ENCODE data around the gene MEGF6.

The MEGF6 gene

DNA sequence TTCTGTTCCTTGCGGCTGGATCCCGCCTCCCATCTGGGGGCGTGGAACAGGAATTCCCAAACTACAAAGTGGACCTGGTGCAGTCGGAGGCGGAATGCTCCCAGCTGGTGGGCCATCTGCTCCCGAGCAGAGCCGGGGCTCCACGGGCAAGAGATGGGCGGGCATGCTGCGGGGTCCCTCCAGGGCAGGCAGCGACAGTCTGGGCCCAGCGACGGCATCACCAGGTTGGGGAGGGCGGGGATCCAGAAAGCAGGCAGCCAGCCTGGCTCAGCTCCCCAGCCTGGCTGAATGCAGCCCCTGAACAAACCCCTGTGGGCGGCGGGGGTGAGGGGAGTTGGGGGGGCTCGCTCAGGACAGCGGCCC, 3.6 kb downstream of the MEGF6 start:
- 71 to 75% methylated on average over 18 of the region's 18 CpGs for WGBS, 2 experiments
- no peaks in the 10 kb centered on the region for H3K36me3 ChIP-seq (ENCODE audit: control insufficient read depth, insufficient read depth, low read length)
- peaks cover 14% of the 10 kb centered on the region for H3K27me3 ChIP-seq (ENCODE audit: control insufficient read depth, insufficient read depth, low read length, poor library complexity, severe bottlenecking)
- no peaks in the 10 kb centered on the region for H3K9me3 ChIP-seq (ENCODE audit: control insufficient read depth, low read length)
- no peak overlapping the region for H3K4me3 ChIP-seq (ENCODE audit: insufficient read depth, low read depth, low read length)
- peaks cover 37% of the 10 kb centered on the region for H3K4me1 ChIP-seq (ENCODE audit: control insufficient read depth, insufficient read depth, low read length)
- no peak overlapping the region for H3K27ac ChIP-seq (ENCODE audit: insufficient read depth, low read depth, low read length, poor library complexity, severe bottlenecking)

DNA sequence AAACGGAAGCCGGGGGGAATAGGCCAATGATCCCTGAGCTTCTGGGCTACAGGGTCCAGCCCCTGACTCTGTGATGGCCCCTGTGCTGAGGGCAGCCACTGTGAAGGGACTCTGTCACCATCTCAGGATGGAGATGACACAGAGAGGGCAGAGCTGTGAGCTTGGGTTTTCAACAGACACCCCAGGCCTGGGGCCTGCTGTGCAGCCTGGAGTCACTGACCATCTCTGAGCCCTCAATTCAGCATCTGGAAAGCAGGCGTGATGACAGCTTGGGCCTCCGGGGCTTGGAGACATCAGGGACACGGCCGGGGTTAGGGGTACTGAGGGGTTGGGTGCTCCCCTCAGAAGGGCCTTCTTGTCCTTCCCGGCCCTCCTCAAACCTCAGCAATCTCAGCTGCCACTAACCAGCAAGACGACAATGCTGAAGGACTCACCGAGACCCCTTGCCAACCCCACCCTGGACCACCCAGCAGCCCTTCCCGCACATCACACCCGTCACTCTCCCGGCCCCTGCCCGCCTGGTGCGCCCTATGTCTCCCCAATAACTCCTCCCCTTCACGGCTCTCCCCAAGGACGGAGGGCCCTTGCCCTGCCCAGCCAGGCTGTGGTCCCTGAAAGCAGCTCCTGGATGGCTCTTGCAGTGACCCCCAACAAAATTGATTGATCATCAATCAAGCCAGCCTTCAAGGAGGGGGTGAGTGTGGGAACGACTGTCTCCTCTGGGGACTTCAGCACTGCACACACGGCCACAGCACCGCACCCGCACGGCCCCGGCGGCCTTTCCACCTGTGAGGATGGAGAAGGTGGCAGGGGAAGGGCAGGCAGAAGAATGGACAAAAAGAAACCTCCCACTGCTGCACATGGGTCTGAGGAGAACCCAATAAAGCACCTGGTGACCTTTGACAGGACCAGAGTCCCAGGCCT, 4.3 kb downstream of the MEGF6 start:
- Histone ChIP-seq H3K9me3 (ENCODE audit: control insufficient read depth, low read length) (no peaks in the 10 kb centered on the region), H3K4me3 (ENCODE audit: insufficient read depth, low read depth, low read length) (no peak overlapping the region), H3K27me3 (ENCODE audit: control insufficient read depth, insufficient read depth, low read length, poor library complexity, severe bottlenecking) (peaks cover 8% of the 10 kb centered on the region), H3K4me1 (ENCODE audit: control insufficient read depth, insufficient read depth, low read length) (peaks cover 33% of the 10 kb centered on the region), H3K27ac (ENCODE audit: insufficient read depth, low read depth, low read length, poor library complexity, severe bottlenecking) (no peak overlapping the region), H3K36me3 (ENCODE audit: control insufficient read depth, insufficient read depth, low read length) (no peaks in the 10 kb centered on the region)
- 88 to 89% methylated on average over 23 of the region's 23 CpGs for WGBS, 2 experiments

DNA sequence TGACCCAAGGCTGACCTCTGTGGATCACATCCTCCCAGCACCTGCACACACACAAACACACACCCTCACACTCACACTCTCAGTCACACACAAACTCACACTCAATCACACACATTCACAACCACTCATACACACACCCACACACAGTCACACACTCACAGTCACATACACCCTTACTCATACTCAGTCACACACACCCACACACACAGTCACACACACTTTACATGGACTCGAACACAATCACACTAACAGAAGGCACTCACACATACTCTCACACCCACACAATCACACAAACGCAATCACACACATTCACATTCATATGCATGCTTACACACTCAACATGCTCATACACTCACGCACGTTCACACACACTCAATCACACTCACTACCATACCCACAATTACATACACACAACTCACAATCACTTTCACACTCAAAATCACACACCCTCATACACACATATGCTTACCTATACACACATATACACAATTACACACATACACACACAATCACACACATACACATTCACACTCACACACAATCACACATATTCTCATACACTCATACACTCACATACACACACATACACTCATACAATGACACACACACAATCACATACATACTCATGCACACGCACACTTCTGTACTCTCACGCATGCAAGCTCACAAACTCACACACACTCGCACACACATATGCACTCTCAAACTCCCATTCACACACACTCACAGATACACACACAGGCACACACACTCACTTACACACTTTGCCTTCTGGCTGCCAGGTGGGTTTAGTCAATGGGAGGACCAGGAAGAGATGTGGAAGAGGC, 6.1 kb downstream of the MEGF6 start:
- Histone ChIP-seq H3K36me3 (ENCODE audit: control insufficient read depth, insufficient read depth, low read length) (no peaks in the 10 kb centered on the region), H3K4me1 (ENCODE audit: control insufficient read depth, insufficient read depth, low read length) (peaks cover 29% of the 10 kb centered on the region), H3K27ac (ENCODE audit: insufficient read depth, low read depth, low read length, poor library complexity, severe bottlenecking) (no peak overlapping the region), H3K27me3 (ENCODE audit: control insufficient read depth, insufficient read depth, low read length, poor library complexity, severe bottlenecking) (no peaks in the 10 kb centered on the region), H3K9me3 (ENCODE audit: control insufficient read depth, low read length) (no peaks in the 10 kb centered on the region), H3K4me3 (ENCODE audit: insufficient read depth, low read depth, low read length) (no peak overlapping the region)
- 85 to 89% methylated on average over 7 of the region's 7 CpGs for WGBS, 2 experiments

DNA sequence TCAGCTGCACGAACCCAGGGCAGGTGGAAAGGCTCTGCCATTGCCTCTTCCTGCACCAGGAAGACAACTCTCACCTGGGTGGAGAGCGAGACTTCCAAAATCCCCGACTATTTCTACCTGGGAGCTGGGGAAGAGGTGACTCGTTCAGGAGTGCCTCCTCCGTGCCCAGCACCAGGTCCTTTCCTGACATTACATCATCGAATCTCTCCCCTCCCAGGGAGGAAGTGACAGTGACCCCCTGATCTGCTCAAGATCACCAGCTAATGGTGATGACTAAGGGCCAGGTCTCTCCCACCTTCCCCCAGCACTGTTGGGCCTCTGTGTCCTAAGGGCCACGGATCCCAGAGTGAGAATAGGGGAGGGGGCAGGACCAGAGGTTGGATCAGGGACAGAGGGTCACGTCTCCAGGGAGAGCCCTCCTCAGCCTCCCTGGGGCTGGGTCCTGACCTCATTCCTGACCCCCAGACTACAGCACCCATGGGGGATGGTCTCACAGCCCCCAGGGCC, 6.8 kb downstream of the MEGF6 start:
- no peak overlapping the region for H3K27ac ChIP-seq (ENCODE audit: insufficient read depth, low read depth, low read length, poor library complexity, severe bottlenecking)
- H3K27me3 ChIP-seq (ENCODE audit: control insufficient read depth, insufficient read depth, low read length, poor library complexity, severe bottlenecking): no peaks in the 10 kb centered on the region
- WGBS, 2 experiments: 92% methylated on average over 8 of the region's 8 CpGs
- no peaks in the 10 kb centered on the region for H3K36me3 ChIP-seq (ENCODE audit: control insufficient read depth, insufficient read depth, low read length)
- H3K9me3 ChIP-seq (ENCODE audit: control insufficient read depth, low read length): no peaks in the 10 kb centered on the region
- peaks cover 26% of the 10 kb centered on the region for H3K4me1 ChIP-seq (ENCODE audit: control insufficient read depth, insufficient read depth, low read length)
- H3K4me3 ChIP-seq (ENCODE audit: insufficient read depth, low read depth, low read length): no peak overlapping the region

DNA sequence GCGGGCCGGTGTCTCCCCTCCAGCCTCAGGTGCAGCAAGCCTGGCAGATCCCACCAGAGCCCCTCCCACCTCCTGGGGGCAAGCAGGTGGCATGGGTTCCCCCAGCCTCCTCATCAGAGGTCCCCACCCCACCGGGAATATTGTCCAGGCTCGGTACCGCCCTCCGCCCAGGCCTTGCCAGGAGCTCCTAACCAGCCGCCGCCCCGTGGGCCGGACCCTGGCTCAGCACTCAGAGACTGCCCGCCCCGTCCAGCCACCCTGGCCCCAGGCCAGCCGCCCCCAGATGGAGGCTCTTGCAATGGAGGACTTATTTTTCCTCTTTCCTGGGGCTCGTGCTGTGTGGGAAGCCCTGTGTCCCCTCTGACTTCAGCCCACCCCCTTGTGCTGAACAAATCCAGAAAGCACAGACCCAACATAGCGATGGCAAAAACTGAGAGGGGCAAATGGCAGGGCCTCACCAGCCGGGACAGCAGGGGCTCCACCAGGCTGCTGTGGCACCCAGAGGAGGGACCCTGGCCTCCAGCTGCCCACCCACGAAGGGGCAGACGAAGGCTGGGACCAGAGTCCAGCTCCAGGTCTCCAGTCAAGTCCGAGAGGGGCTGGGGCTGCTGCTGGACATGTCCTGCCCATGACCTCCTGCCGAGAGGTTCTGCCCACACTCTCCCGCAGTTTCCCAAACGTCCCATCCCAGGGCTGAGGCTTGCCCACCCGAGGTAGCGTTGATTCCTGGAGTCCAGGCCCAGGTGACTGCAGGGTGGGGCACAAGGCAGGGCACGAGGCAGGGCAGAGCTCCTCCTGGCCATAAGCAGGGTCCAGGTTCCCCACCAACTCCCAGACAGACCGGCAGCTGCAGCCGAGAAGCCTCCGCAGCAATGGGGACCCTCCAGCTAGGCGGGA, 7.5 kb downstream of the MEGF6 start:
- H3K27ac ChIP-seq (ENCODE audit: insufficient read depth, low read depth, low read length, poor library complexity, severe bottlenecking): no peak overlapping the region
- 89 to 90% methylated on average over 29 of the region's 29 CpGs for WGBS, 2 experiments
- no peaks in the 10 kb centered on the region for H3K27me3 ChIP-seq (ENCODE audit: control insufficient read depth, insufficient read depth, low read length, poor library complexity, severe bottlenecking)
- H3K36me3 ChIP-seq (ENCODE audit: control insufficient read depth, insufficient read depth, low read length): no peaks in the 10 kb centered on the region
- no peak overlapping the region for H3K4me3 ChIP-seq (ENCODE audit: insufficient read depth, low read depth, low read length)
- no peaks in the 10 kb centered on the region for H3K9me3 ChIP-seq (ENCODE audit: control insufficient read depth, low read length)
- peaks cover 26% of the 10 kb centered on the region for H3K4me1 ChIP-seq (ENCODE audit: control insufficient read depth, insufficient read depth, low read length)

DNA sequence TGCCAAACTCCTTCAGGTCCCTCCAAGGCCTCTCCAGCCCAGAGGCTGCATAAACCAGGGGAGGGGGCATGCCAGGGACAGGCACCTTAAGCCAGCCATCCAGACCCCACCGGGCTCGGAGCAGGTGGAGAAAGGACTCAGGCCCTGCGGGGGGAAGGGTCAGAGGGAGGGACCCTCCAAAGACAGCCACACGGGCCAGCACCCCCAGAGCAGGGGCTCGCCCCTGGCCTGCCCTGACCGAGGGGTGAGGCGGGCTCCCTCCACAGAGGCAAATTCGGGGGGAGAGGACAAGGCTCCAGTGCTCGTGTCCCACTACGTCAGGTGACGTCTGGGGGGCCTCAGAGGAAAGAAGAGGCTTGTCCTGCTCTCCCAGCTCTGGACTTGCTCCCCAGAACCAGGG, 8.2 kb downstream of the MEGF6 start:
- no peak overlapping the region for H3K27ac ChIP-seq (ENCODE audit: insufficient read depth, low read depth, low read length, poor library complexity, severe bottlenecking)
- H3K4me3 ChIP-seq (ENCODE audit: insufficient read depth, low read depth, low read length): no peak overlapping the region
- peaks cover 26% of the 10 kb centered on the region for H3K4me1 ChIP-seq (ENCODE audit: control insufficient read depth, insufficient read depth, low read length)
- H3K36me3 ChIP-seq (ENCODE audit: control insufficient read depth, insufficient read depth, low read length): no peaks in the 10 kb centered on the region
- 95% methylated on average over 11 of the region's 11 CpGs for WGBS, 2 experiments
- no peaks in the 10 kb centered on the region for H3K27me3 ChIP-seq (ENCODE audit: control insufficient read depth, insufficient read depth, low read length, poor library complexity, severe bottlenecking)
- H3K9me3 ChIP-seq (ENCODE audit: control insufficient read depth, low read length): no peaks in the 10 kb centered on the region

DNA sequence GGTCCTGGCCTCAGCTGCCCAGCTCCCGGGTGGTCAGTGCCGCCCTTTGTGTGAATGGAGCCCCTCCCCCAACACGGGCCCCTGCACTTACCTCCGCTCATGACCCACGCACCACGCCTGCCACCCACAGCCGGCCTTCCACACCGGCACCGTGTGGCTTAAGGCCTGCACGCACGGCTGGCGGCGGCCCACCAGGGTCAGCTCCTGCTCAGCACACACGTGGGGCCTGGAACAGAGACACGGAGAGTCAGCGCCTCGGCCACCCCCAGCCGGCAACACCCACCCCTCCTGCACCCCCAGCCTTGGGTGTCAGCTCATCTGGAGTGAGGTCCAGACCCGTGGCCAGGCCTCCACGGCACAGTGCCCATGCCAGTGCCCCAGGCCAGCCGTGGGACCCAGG, 8.9 kb downstream of the MEGF6 start:
- no peak overlapping the region for H3K4me3 ChIP-seq (ENCODE audit: insufficient read depth, low read depth, low read length)
- H3K27ac ChIP-seq (ENCODE audit: insufficient read depth, low read depth, low read length, poor library complexity, severe bottlenecking): no peak overlapping the region
- no peaks in the 10 kb centered on the region for H3K9me3 ChIP-seq (ENCODE audit: control insufficient read depth, low read length)
- 91 to 94% methylated on average over 21 of the region's 21 CpGs for whole genome bisulfite sequencing, 2 experiments
- H3K36me3 ChIP-seq (ENCODE audit: control insufficient read depth, insufficient read depth, low read length): no peaks in the 10 kb centered on the region
- H3K27me3 ChIP-seq (ENCODE audit: control insufficient read depth, insufficient read depth, low read length, poor library complexity, severe bottlenecking): no peaks in the 10 kb centered on the region
- peaks cover 26% of the 10 kb centered on the region for H3K4me1 ChIP-seq (ENCODE audit: control insufficient read depth, insufficient read depth, low read length)

DNA sequence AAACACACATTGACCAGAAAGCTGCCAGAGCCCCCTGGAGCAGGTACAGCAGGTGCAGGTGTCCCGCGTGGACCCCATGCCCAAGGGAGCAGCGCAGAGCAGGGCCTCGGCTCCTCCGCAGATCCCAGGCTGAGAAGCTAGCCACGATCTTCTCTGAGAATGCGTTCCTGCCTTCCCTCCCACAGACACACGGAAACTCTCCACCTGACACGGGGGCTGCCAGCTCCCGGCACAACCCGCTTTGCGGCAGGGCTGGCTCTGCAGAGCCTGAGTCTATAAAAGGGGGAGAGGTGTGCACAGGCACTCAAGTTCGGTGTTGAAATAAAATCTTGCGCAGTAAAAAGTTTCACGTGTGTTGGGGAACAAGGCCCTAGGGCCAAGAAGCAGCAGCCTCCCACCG, 9.6 kb downstream of the MEGF6 start:
- H3K27me3 ChIP-seq (ENCODE audit: control insufficient read depth, insufficient read depth, low read length, poor library complexity, severe bottlenecking): no peaks in the 10 kb centered on the region

DNA sequence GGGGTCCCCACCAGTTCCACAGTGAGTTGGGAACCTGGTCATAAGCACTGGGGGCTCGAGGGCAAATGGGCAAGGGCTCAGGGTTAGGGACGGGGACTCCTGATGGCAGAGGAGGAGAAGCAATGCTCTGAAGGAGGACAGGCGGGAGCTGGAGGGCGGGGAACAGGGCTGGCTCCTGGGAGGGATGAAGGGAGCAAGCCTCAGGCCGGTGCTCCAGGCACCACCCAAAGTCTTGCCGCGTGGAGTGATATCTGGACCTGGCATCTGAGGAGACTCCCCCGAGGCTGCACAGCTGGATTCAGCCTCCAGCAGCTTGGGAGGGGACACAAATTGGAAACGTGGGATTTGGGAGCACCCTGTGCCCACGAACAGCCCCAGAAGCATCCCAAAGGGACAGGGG, 11.0 kb downstream of the MEGF6 start:
- Histone ChIP-seq H3K4me3 (ENCODE audit: insufficient read depth, low read depth, low read length) (no peak overlapping the region), H3K27me3 (ENCODE audit: control insufficient read depth, insufficient read depth, low read length, poor library complexity, severe bottlenecking) (no peaks in the 10 kb centered on the region)
- 91 to 92% methylated on average over 10 of the region's 10 CpGs for WGBS, 2 experiments

More for the DNA sequence above, 9.6 kb downstream of the MEGF6 start:
- WGBS, 2 experiments: 85% methylated on average over 16 of the region's 16 CpGs
- H3K4me1 ChIP-seq (ENCODE audit: control insufficient read depth, insufficient read depth, low read length): peaks cover 27% of the 10 kb centered on the region
- H3K36me3 ChIP-seq (ENCODE audit: control insufficient read depth, insufficient read depth, low read length): no peaks in the 10 kb centered on the region
- no peak overlapping the region for H3K4me3 ChIP-seq (ENCODE audit: insufficient read depth, low read depth, low read length)
- H3K27ac ChIP-seq (ENCODE audit: insufficient read depth, low read depth, low read length, poor library complexity, severe bottlenecking): no peak overlapping the region
- no peaks in the 10 kb centered on the region for H3K9me3 ChIP-seq (ENCODE audit: control insufficient read depth, low read length)

More for the DNA sequence above, 11.0 kb downstream of the MEGF6 start:
- Histone ChIP-seq H3K4me1 (ENCODE audit: control insufficient read depth, insufficient read depth, low read length) (peaks cover 27% of the 10 kb centered on the region), H3K9me3 (ENCODE audit: control insufficient read depth, low read length) (no peaks in the 10 kb centered on the region), H3K36me3 (ENCODE audit: control insufficient read depth, insufficient read depth, low read length) (no peaks in the 10 kb centered on the region), H3K27ac (ENCODE audit: insufficient read depth, low read depth, low read length, poor library complexity, severe bottlenecking) (no peak overlapping the region)

Measured in ectodermal cell (in vitro differentiated cells).